ENCODE results near the gene GABPB1.

Gene GABPB1

DNA sequence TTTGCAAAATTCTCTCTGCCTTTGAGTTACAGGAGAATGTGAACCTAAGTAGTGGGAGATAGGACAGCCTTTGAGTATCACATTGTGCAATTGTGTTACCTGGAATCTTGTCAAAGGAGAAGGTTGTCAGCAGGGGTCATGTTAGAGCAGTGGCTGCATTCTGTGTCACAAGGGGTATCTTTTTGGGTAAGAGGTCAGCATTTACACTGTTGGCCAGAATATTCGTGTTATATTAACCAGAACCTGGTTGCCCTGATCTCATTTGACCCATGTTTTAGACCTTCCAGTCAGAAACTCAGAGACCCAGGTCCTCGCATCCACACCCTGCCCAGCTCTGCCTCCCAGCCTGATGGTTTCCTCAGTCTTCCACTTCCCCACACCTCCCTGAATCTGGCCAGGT, 116.7 kb downstream of the GABPB1 start:
- Histone ChIP-seq H3K27me3 (replicated peaks; ENCODE audit: control insufficient read depth, insufficient read depth, low read length) (peaks cover 4% of the 10 kb centered on the region), H3K9me3 (ENCODE audit: control insufficient read depth, low read length) (no peaks in the 10 kb centered on the region), H3K9ac (ENCODE audit: low read length) (no peak overlapping the region), H3K4me1 (ENCODE audit: control insufficient read depth, insufficient read depth, low read length) (no peaks in the 10 kb centered on the region), H3K36me3 (ENCODE audit: control insufficient read depth, insufficient read depth, low read length, severe bottlenecking) (no peaks in the 10 kb centered on the region), H3K4me3 (ENCODE audit: low read length) (no peak overlapping the region)
- DNase-seq (ENCODE audit: low read depth): no peak

DNA sequence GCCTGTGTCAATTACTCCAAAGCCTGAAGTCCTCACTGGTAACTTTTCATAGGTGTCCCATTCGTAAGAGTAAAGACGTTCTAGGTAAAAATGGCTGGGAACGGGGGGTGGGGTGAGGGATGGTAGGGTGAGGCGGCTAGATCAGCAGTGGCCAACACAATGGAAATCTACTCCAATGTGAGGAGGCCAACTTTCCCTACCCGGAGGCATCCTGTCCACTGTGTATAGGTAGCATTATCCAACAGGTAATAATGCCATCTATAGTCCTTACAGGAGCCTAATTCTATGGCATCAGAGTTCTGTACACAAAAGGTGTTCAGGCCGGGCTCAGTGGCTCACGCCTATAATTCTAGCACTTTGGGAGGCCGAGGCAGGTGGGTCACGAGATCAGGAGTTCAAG, 118.6 kb downstream of the GABPB1 start:
- H3K4me3 ChIP-seq (ENCODE audit: low read length): no peak overlapping the region
- DNase-seq (ENCODE audit: low read depth): no peak
- H3K9ac ChIP-seq (ENCODE audit: low read length): no peak overlapping the region
- H3K9me3 ChIP-seq (ENCODE audit: control insufficient read depth, low read length): no peaks in the 10 kb centered on the region
- H3K36me3 ChIP-seq (ENCODE audit: control insufficient read depth, insufficient read depth, low read length, severe bottlenecking): no peaks in the 10 kb centered on the region
- H3K4me1 ChIP-seq (ENCODE audit: control insufficient read depth, insufficient read depth, low read length): no peaks in the 10 kb centered on the region
- H3K27me3 ChIP-seq (replicated peaks; ENCODE audit: control insufficient read depth, insufficient read depth, low read length): peaks cover 4% of the 10 kb centered on the region

DNA sequence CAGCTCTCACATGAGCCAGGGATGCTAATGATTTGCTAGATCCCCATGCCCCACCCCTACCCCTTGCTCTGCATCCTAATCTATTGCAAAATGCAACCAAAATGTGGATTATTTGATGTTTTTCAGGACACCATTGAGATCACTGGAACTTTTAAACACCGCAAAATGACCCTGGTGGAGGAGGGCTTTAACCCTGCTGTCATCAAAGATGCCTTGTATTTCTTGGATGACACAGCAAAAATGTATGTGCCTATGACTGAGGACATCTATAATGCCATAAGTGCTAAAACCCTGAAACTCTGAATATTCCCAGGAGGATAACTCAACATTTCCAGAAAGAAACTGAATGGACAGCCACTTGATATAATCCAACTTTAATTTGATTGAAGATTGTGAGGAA, 119.2 kb downstream of the GABPB1 start:
- Histone ChIP-seq H3K4me3 (ENCODE audit: low read length) (no peak overlapping the region), H3K36me3 (ENCODE audit: control insufficient read depth, insufficient read depth, low read length, severe bottlenecking) (no peaks in the 10 kb centered on the region), H3K27me3 (replicated peaks; ENCODE audit: control insufficient read depth, insufficient read depth, low read length) (peaks cover 4% of the 10 kb centered on the region), H3K9ac (ENCODE audit: low read length) (no peak overlapping the region), H3K9me3 (ENCODE audit: control insufficient read depth, low read length) (no peaks in the 10 kb centered on the region), H3K4me1 (ENCODE audit: control insufficient read depth, insufficient read depth, low read length) (no peaks in the 10 kb centered on the region)
- no peak for DNase-seq (ENCODE audit: low read depth)

DNA sequence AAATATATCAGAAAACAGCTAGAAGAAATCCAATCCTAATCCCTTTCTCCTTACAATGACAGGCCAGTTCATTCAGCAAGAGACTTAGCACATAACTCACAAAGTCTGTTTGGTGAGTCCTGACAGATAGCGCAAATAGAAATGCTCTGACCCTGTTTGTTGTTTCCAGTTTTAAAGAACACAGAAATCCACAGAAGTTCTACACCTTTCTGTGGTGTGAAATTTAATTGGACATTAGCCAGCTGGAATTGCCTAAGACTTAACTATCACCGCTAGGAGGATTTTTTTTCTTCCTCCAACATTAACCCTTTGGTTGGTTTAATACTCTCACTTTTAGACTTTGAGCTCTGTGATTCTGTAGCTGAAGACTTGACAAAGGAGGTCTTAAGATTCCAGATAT, 120.2 kb downstream of the GABPB1 start:
- no peaks in the 10 kb centered on the region for H3K4me1 ChIP-seq (ENCODE audit: control insufficient read depth, insufficient read depth, low read length)
- no peaks in the 10 kb centered on the region for H3K36me3 ChIP-seq (ENCODE audit: control insufficient read depth, insufficient read depth, low read length, severe bottlenecking)
- H3K9me3 ChIP-seq (ENCODE audit: control insufficient read depth, low read length): no peaks in the 10 kb centered on the region
- DNase-seq (ENCODE audit: low read depth): no peak
- H3K9ac ChIP-seq (ENCODE audit: low read length): no peak overlapping the region
- no peak overlapping the region for H3K4me3 ChIP-seq (ENCODE audit: low read length)
- peaks cover 4% of the 10 kb centered on the region for H3K27me3 ChIP-seq (replicated peaks; ENCODE audit: control insufficient read depth, insufficient read depth, low read length)

DNA sequence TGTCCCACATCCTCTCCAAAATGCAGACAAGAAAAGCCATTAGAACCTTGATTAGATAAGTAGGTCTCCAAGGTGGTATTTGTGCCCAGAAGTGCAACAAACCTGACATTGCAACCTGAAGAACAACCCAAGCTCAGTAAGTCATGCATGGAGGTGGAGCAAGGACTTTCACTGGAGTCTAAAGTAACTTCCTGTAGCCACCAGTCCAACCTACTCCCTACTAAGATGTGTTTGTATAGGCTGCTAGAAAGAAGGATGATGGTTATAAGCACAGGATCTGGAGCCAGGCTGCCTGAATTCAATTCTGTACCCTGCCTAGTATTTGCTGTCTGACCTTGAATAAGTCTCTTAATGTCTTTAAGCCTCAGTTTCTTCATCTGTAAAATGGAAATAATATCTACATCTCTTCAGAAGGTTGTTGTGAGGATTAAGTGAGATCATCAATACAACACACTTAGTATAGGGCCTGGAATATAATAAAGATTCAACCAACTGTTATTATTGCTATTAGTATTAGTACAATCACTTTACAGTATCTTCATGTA, 121.7 kb downstream of the GABPB1 start:
- no peaks in the 10 kb centered on the region for H3K36me3 ChIP-seq (ENCODE audit: control insufficient read depth, insufficient read depth, low read length, severe bottlenecking)
- no peak overlapping the region for H3K9ac ChIP-seq (ENCODE audit: low read length)
- DNase-seq (ENCODE audit: low read depth): no peak
- H3K4me3 ChIP-seq (ENCODE audit: low read length): no peak overlapping the region
- no peaks in the 10 kb centered on the region for H3K9me3 ChIP-seq (ENCODE audit: control insufficient read depth, low read length)
- peaks cover 4% of the 10 kb centered on the region for H3K27me3 ChIP-seq (replicated peaks; ENCODE audit: control insufficient read depth, insufficient read depth, low read length)
- H3K4me1 ChIP-seq (ENCODE audit: control insufficient read depth, insufficient read depth, low read length): no peaks in the 10 kb centered on the region

DNA sequence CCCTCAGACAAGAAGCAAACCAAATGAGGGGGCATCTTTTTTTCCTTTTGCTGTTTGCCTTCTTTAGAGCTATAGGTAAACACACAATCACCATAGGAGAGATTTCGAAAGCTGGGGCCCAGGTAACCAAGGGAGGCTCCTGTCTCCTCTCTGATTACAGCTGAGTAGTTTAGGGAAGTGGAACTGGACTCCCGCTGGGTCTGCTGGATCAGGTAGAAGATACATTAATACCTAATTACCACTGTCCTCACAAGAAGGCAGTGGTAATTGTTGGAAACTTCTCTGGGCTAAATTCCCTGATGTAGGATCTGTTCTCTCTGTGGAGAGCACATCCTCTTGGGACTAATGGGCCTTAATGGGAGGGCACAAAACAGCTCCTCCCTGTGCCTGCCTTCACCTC, 122.2 kb downstream of the GABPB1 start:
- H3K27me3 ChIP-seq (replicated peaks; ENCODE audit: control insufficient read depth, insufficient read depth, low read length): peaks cover 3% of the 10 kb centered on the region
- H3K9ac ChIP-seq (ENCODE audit: low read length): no peak overlapping the region
- no peaks in the 10 kb centered on the region for H3K36me3 ChIP-seq (ENCODE audit: control insufficient read depth, insufficient read depth, low read length, severe bottlenecking)
- H3K4me3 ChIP-seq (ENCODE audit: low read length): no peak overlapping the region
- H3K9me3 ChIP-seq (ENCODE audit: control insufficient read depth, low read length): no peaks in the 10 kb centered on the region
- H3K4me1 ChIP-seq (ENCODE audit: control insufficient read depth, insufficient read depth, low read length): no peaks in the 10 kb centered on the region
- no peak for DNase-seq (ENCODE audit: low read depth)

DNA sequence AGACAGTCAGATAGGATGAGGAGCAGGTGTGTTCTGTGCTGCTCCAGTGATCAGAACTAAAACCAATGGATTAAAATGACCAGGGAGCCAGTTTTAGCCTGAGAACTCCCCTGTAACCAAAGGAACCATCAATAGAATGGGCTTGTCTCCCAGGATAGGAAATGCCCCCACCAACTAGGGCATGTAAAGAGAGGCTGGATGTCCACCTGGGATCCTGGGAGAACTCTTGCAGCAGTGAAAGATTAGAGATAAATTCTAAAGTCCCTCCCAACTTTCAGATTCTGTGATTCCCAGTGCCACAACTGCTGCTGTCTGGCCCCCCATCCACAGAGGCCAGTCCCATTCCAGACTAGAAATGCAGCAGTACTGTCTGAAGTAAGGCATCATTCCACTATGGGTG, 123.2 kb downstream of the GABPB1 start:
- Histone ChIP-seq H3K4me3 (ENCODE audit: low read length) (no peak overlapping the region), H3K27me3 (replicated peaks; ENCODE audit: control insufficient read depth, insufficient read depth, low read length) (no peaks in the 10 kb centered on the region), H3K9ac (ENCODE audit: low read length) (no peak overlapping the region), H3K9me3 (ENCODE audit: control insufficient read depth, low read length) (no peaks in the 10 kb centered on the region), H3K4me1 (ENCODE audit: control insufficient read depth, insufficient read depth, low read length) (no peaks in the 10 kb centered on the region), H3K36me3 (ENCODE audit: control insufficient read depth, insufficient read depth, low read length, severe bottlenecking) (no peaks in the 10 kb centered on the region)
- no peak for DNase-seq (ENCODE audit: low read depth)

DNA sequence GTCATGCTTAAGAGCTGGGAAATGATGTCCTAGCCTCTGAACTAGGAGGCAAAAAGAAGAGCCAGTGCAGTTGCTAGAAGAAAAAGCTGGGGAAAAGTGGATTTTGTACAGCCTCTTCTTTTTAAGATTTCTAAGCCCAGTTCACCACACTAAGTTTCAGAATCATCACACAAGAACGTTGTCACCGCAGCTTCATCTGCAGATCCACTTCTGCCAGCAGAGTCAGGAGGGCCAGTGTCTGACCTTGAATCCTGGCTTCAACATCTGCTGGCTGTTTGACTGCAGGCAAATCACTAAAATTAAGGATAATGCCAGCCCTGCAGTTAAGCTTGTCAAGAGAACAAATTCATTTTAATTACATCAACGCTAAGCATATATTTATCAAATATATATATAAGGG, 125.7 kb downstream of the GABPB1 start:
- Histone ChIP-seq H3K4me3 (ENCODE audit: low read length) (no peak overlapping the region), H3K9ac (ENCODE audit: low read length) (no peak overlapping the region), H3K9me3 (ENCODE audit: control insufficient read depth, low read length) (no peaks in the 10 kb centered on the region), H3K36me3 (ENCODE audit: control insufficient read depth, insufficient read depth, low read length, severe bottlenecking) (no peaks in the 10 kb centered on the region), H3K4me1 (ENCODE audit: control insufficient read depth, insufficient read depth, low read length) (no peaks in the 10 kb centered on the region), H3K27me3 (replicated peaks; ENCODE audit: control insufficient read depth, insufficient read depth, low read length) (no peaks in the 10 kb centered on the region)
- peak; percentile 57 for DNase-seq (ENCODE audit: low read depth)

DNA sequence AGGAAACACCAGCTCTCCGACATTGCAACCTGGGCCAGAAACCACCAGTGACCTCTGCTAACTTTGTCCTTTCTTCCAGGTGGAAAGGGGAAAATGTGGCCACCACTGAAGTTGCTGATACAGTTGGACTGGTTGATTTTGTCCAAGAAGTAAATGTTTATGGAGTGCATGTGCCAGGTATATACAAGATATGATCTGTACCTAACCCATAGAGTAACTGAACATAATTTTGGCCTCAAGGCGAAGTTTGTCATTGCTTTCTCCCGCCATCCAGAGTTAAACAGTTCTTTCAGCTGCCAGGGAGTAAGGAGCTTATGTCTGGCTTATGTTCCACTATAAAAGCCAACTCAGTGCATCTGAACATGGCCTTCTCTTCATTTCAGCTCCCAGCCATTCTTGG, 126.1 kb downstream of the GABPB1 start:
- Histone ChIP-seq H3K4me3 (ENCODE audit: low read length) (no peak overlapping the region), H3K9me3 (ENCODE audit: control insufficient read depth, low read length) (no peaks in the 10 kb centered on the region), H3K27me3 (replicated peaks; ENCODE audit: control insufficient read depth, insufficient read depth, low read length) (no peaks in the 10 kb centered on the region), H3K4me1 (ENCODE audit: control insufficient read depth, insufficient read depth, low read length) (no peaks in the 10 kb centered on the region), H3K9ac (ENCODE audit: low read length) (no peak overlapping the region), H3K36me3 (ENCODE audit: control insufficient read depth, insufficient read depth, low read length, severe bottlenecking) (no peaks in the 10 kb centered on the region)
- no peak for DNase-seq (ENCODE audit: low read depth)

DNA sequence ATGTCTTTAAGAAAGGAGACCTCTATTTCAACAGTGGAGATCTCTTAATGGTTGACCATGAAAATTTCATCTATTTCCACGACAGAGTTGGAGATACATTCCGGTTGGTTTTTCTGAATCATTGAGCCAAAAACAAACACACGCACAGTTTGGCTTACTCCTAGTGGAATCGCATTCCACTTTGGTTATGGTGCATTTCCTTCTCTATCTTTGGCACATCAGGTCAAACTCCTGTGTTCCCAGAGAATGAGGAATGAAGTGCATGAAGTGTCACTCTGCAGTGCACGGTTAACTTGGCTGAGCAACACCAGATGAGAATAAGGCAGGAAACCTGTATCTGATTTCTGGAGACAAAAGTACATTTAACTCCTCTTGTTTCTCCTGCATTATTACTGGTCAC, 127.9 kb downstream of the GABPB1 start:
- Histone ChIP-seq H3K9ac (ENCODE audit: low read length) (no peak overlapping the region), H3K4me1 (ENCODE audit: control insufficient read depth, insufficient read depth, low read length) (no peaks in the 10 kb centered on the region), H3K36me3 (ENCODE audit: control insufficient read depth, insufficient read depth, low read length, severe bottlenecking) (no peaks in the 10 kb centered on the region), H3K4me3 (ENCODE audit: low read length) (no peak overlapping the region), H3K27me3 (replicated peaks; ENCODE audit: control insufficient read depth, insufficient read depth, low read length) (peaks cover 5% of the 10 kb centered on the region), H3K9me3 (ENCODE audit: control insufficient read depth, low read length) (no peaks in the 10 kb centered on the region)
- peak; percentile 70 for DNase-seq (ENCODE audit: low read depth)

DNA sequence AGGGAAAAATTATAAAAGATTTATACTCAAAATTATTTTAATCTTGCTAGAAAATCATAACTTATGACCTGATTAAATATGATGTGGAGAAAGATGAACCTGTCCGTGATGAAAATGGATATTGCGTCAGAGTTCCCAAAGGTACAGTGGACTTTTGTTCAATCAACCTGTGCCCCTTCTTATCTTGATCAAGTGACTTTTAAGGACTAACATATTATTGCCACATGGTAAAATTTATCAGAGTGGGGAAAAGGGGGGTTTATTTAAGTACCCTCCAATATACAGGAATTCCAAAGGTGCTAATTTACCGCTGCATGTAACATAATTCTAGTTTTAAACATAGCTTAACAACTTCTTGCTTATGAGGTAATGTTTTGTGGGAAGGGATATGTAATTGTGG, 129.1 kb downstream of the GABPB1 start:
- Histone ChIP-seq H3K4me3 (ENCODE audit: low read length) (no peak overlapping the region), H3K27me3 (replicated peaks; ENCODE audit: control insufficient read depth, insufficient read depth, low read length) (peaks cover 5% of the 10 kb centered on the region), H3K9me3 (ENCODE audit: control insufficient read depth, low read length) (no peaks in the 10 kb centered on the region), H3K36me3 (ENCODE audit: control insufficient read depth, insufficient read depth, low read length, severe bottlenecking) (no peaks in the 10 kb centered on the region), H3K4me1 (ENCODE audit: control insufficient read depth, insufficient read depth, low read length) (no peaks in the 10 kb centered on the region), H3K9ac (ENCODE audit: low read length) (no peak overlapping the region)
- DNase-seq (ENCODE audit: low read depth): no peak

Measured in adipocyte (in vitro differentiated cells).